Suprapubic skin (tissue), 4 donors: ENCODE results near the gene PCID2. TPM values are rescaled to one million over a fixed set of nuclear protein-coding genes. Genes with fewer than 3 reads are reported as not detected.
A peak's percentile ranks its signal among the peaks of the same experiment; 100 is the strongest.

Experiments
- DNase-seq, 2 donors: peaks; one replicate each; pipeline ENCODE4 v3.0.0-alpha.2; 2019; ENCODE audit warnings: low spot score in 2 of 2
- H3K27ac ChIP-seq: fragments of 200-600 bp; sonication (generic); one replicate; pipeline ENCODE4 v1.5.1; 2019
- H3K27me3 ChIP-seq: fragments of 200-600 bp; sonication (generic); one replicate; pipeline ENCODE4 v1.5.1; 2019
- H3K36me3 ChIP-seq: fragments of 200-600 bp; sonication (generic); one replicate; pipeline ENCODE4 v1.5.1; 2019
- H3K4me1 ChIP-seq: fragments of 200-600 bp; sonication (generic); one replicate; pipeline ENCODE4 v1.5.1; 2019
- H3K4me3 ChIP-seq: fragments of 200-600 bp; sonication (generic); one replicate; pipeline ENCODE4 v1.5.1; 2019; ENCODE audit warnings: mild to moderate bottlenecking
- H3K9me3 ChIP-seq: fragments of 200-600 bp; sonication (generic); one replicate; pipeline ENCODE4 v1.5.1; 2019
- CTCF ChIP-seq, 2 donors: fragments of 200-600 bp in 1 of 2; fragments of 450-650 bp in 1 of 2; sonication (generic) in 1 of 2; IDR thresholded peaks; one replicate each; pipeline ENCODE4 v1.5.1; 2016 to 2019; ENCODE audit warnings: antibody characterized with exemption in 2 of 2, mild to moderate bottlenecking in 1 of 2, moderate library complexity in 1 of 2
- EP300 ChIP-seq: sonication (generic); formaldehyde crosslinking; IDR thresholded peaks from one replicate; pipeline ENCODE4 v1.6.1; 2017; ENCODE audit warnings: antibody characterized with exemption
- POLR2A ChIP-seq, 2 donors: fragments of 450-650 bp; IDR thresholded peaks; one replicate each; pipeline ENCODE4 v1.6.1; 2017; ENCODE audit warnings: antibody characterized with exemption in 2 of 2, mild to moderate bottlenecking in 2 of 2, moderate library complexity in 2 of 2
- POLR2AphosphoS5 ChIP-seq, 3 donors: sonication (generic); formaldehyde crosslinking; IDR thresholded peaks; one replicate each; pipeline ENCODE4 v1.6.1; 2017; ENCODE audit warnings: antibody characterized with exemption in 3 of 3
- WGBS: methylation state at CpG from one replicate; pipeline ENCODE4 v1.1.5; 2018; 5-methylcytosine and 5-hydroxymethylcytosine counted together
- total RNA-seq, 4 donors: library from RNA; depleted of rRNA; stranded (reverse); fragments of >200 nt; gene quantifications; one replicate each; pipeline ENCODE4 v1.1.0, GENCODE V29; 2016

PCID2 gene
- total RNA-seq, 4 donors from 2014 or later, result 33.2 to 99.5 (median 49.5) TPM

- TF ChIP-seq POLR2A (IDR thresholded peaks at IDR 0.05), result no peak
- no peak for TF ChIP-seq EP300
- Histone ChIP-seq H3K4me3 (no peak overlapping the region), H3K27me3 (no peaks in the 10 kb centered on the region), H3K27ac (no peak overlapping the region), H3K9me3 (no peaks in the 10 kb centered on the region), H3K4me1 (peaks cover 33% of the 10 kb centered on the region), H3K36me3 (peaks cover 30% of the 10 kb centered on the region)
- WGBS, result 85% methylated on average over 3 of the region's 3 CpGs
- no peak for DNase-seq
Observed at GRCh38 chr13:113218586-113218985, 10.1 kb upstream of the PCID2 start.

GRCh38 chr13:113216254-113217048 is 8.0 kb upstream of the PCID2 start:
- peaks cover 46% of the 10 kb centered on the region for H3K4me1 ChIP-seq
- WGBS, result 29% methylated on average over 7 of the region's 7 CpGs
- DNase-seq, result no peak

GRCh38 chr13:113211774-113212173 is 3.3 kb upstream of the PCID2 start:
- H3K27ac ChIP-seq, result no peak overlapping the region
- TF ChIP-seq CTCF (IDR thresholded peaks at IDR 0.05) (no peak), POLR2AphosphoS5 (IDR thresholded peaks at IDR 0.05) (no peak), POLR2A (IDR thresholded peaks at IDR 0.05) (no peak), EP300 (no peak)
- peaks cover 68% of the 10 kb centered on the region for H3K4me1 ChIP-seq
- no peaks in the 10 kb centered on the region for H3K9me3 ChIP-seq
- no peak for DNase-seq
- peaks cover 3% of the 10 kb centered on the region for H3K36me3 ChIP-seq
- H3K27me3 ChIP-seq, result no peaks in the 10 kb centered on the region
- WGBS, result 95% methylated on average over 10 of the region's 10 CpGs
- no peak overlapping the region for H3K4me3 ChIP-seq

More at GRCh38 chr13:113216254-113217048, 8.0 kb upstream of the PCID2 start:
- Histone ChIP-seq H3K4me3 (no peak overlapping the region), H3K9me3 (no peaks in the 10 kb centered on the region), H3K27ac (peak overlapping the region; percentile 6), H3K27me3 (no peaks in the 10 kb centered on the region), H3K36me3 (peaks cover 13% of the 10 kb centered on the region)
- TF ChIP-seq CTCF (IDR thresholded peaks at IDR 0.05), result no peak
- no peak for TF ChIP-seq POLR2A (IDR thresholded peaks at IDR 0.05)
- TF ChIP-seq EP300, result no peak
- TF ChIP-seq POLR2AphosphoS5 (IDR thresholded peaks at IDR 0.05), result no peak

- Histone ChIP-seq H3K27ac (no peak overlapping the region), H3K9me3 (no peaks in the 10 kb centered on the region), H3K27me3 (no peaks in the 10 kb centered on the region), H3K36me3 (peaks cover 3% of the 10 kb centered on the region), H3K4me1 (peaks cover 68% of the 10 kb centered on the region), H3K4me3 (peak overlapping the region; percentile 72)
- DNase-seq, result no peak
- 84% methylated on average over 6 of the region's 6 CpGs for WGBS
- TF ChIP-seq POLR2AphosphoS5 (IDR thresholded peaks at IDR 0.05) (no peak), EP300 (no peak), CTCF (IDR thresholded peaks at IDR 0.05) (no peak)
Observed at GRCh38 chr13:113210833-113211232, 2.4 kb upstream of the PCID2 start.

GRCh38 chr13:113209759-113210421 is 1.4 kb upstream of the PCID2 start:
- peaks cover 3% of the 10 kb centered on the region for H3K36me3 ChIP-seq
- H3K27me3 ChIP-seq, result no peaks in the 10 kb centered on the region
- H3K4me1 ChIP-seq, result peaks cover 68% of the 10 kb centered on the region
- no peak for TF ChIP-seq POLR2A (IDR thresholded peaks at IDR 0.05)
- peak in 1 of 2 donors; percentile 7 for TF ChIP-seq CTCF (IDR thresholded peaks at IDR 0.05)
- TF ChIP-seq POLR2AphosphoS5 (IDR thresholded peaks at IDR 0.05), result peak in 1 of 3 donors; percentile 41
- TF ChIP-seq EP300, result no peak
- no peaks in the 10 kb centered on the region for H3K9me3 ChIP-seq
- peak; percentile 77 to 88 for DNase-seq
- H3K27ac ChIP-seq, result peak overlapping the region; percentile 99
- WGBS, result 0% methylated on average over 15 of the region's 67 CpGs
- peak overlapping the region; percentile 72 for H3K4me3 ChIP-seq
